ENCODE results near the gene SPTLC1. TPM values are rescaled to one million over a fixed set of nuclear protein-coding genes. Genes with fewer than 3 reads are reported as not detected.
"Not testable (repeated sequence)": the region's sequence is repeated elsewhere in the genome, so short reads cannot be mapped to it uniquely, and the experiment has no call there.

The SPTLC1 gene
- total and polyA plus RNA-seq, 10 of the 15 experiments (the other 5 are each of a cell fraction or from before 2014, with no cell fraction given), result 38.0 to 68.7 (median 52.8) TPM

DNA sequence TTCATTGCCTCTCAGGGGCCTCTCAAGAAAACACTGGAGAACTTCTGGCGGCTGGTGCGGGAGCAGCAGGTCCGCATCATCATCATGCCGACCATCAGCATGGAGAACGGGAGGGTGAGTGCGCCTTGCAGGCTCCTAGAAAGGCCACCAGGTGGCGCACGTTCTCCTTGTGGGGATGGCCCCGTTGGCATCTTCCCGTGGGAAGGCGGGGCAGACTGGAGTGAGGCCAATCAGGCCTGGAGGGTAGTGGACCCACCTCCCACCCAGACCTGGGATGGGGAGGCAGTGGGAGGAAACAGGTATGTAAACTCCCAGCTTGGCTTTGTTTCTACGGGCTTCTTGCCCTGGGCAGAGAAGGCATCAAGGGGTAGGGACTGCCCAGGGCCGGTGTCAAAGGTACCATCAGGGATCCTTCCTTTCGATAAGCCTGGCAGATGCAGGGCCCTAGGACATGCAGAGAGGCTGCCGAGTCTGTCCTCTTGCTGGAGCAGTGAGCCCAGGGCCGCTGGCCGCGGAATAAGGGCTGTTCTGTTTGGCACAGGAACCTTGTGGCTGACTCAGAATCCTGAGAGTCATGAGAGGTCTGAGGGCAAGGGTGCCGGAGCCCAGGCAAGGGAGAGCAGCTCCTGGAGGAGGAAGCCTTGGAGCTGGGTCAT, 18.9 kb upstream of the SPTLC1 start:
- no peaks in the 10 kb centered on the region for H4K20me1 ChIP-seq (ENCODE audit: control insufficient read depth, insufficient read depth)
- peak; percentile 90 for ATAC-seq
- H3K36me3 ChIP-seq (ENCODE audit: control insufficient read depth in 2 of 2, insufficient read depth in 2 of 2, low read length in 1 of 2), result no peaks in the 10 kb centered on the region
- intact Hi-C loops (cut with micrococcal nuclease; ENCODE audit: unreplicated experiment) (loop anchor here (2.0 kb wide), 1 partner anchor 501 kb away; no protein-coding TSS in a partner anchor), in situ Hi-C loops (cut with MboI) (no loop called here)
- H3K9ac ChIP-seq (ENCODE audit: control insufficient read depth, insufficient read depth, low read length), result no peak overlapping the region
- no peak for DNase-seq (ENCODE audit: low read depth, low spot score)
- CTCF ChIA-PET, result interaction anchor here (1.2 to 1.5 kb wide), 2 partner anchors 9 to 108 kb away, joined by 4 to 7 read pairs; no protein-coding TSS in a partner anchor
- BruUV-seq (replicated peaks), result no TSS peak
- no peaks in the 10 kb centered on the region; the same call in 2 of the 3 replicates for H3K9me3 ChIP-seq (replicated peaks; ENCODE audit: control insufficient read depth, insufficient read depth, low read length)
- no peaks in the 10 kb centered on the region for H3K27me3 ChIP-seq (replicated peaks in 1 of 2; ENCODE audit: control insufficient read depth in 2 of 2, insufficient read depth in 2 of 2, low read length in 1 of 2)
- peak; percentile 90 for FAIRE-seq
- H3K4me3 ChIP-seq, result no peak overlapping the region
- TF ChIP-seq, protein P1, sequence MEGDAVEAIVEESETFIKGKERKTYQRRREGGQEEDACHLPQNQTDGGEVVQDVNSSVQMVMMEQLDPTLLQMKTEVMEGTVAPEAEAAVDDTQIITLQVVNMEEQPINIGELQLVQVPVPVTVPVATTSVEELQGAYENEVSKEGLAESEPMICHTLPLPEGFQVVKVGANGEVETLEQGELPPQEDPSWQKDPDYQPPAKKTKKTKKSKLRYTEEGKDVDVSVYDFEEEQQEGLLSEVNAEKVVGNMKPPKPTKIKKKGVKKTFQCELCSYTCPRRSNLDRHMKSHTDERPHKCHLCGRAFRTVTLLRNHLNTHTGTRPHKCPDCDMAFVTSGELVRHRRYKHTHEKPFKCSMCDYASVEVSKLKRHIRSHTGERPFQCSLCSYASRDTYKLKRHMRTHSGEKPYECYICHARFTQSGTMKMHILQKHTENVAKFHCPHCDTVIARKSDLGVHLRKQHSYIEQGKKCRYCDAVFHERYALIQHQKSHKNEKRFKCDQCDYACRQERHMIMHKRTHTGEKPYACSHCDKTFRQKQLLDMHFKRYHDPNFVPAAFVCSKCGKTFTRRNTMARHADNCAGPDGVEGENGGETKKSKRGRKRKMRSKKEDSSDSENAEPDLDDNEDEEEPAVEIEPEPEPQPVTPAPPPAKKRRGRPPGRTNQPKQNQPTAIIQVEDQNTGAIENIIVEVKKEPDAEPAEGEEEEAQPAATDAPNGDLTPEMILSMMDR (IDR thresholded peaks at IDR 0.05 in 2 of 3, conservative IDR thresholded peaks at IDR 0.05 in 1 of 3; ENCODE audit: control insufficient read depth in 2 of 3, extremely low read depth in 1 of 3, insufficient read depth in 1 of 3, low read depth in 3 of 3, low read length in 3 of 3), result peak; percentile 87 to 97 (median 95)
- TF ChIP-seq RB1 (IDR thresholded peaks at IDR 0.05; ENCODE audit: borderline replicate concordance) (peak; percentile 47; the same call in 1 of the 2 replicates), YY1 (IDR thresholded peaks at IDR 0.05; ENCODE audit: low read depth, low read length) (peak; percentile 57; the same call in 1 of the 2 replicates), BHLHE40 (IDR thresholded peaks at IDR 0.05; ENCODE audit: borderline replicate concordance in 1 of 2, low read depth in 2 of 2, low read length in 1 of 2) (0 out of 4 replicates have a peak, but pooled peaks of 1 of the 2 experiments have one; percentile 18), SMC3 (IDR thresholded peaks at IDR 0.05; ENCODE audit: borderline replicate concordance, low read length) (peak; percentile 63), RAD21 (IDR thresholded peaks at IDR 0.05; ENCODE audit: insufficient read depth, low read depth, low read length) (peak; percentile 69), ATF7 (IDR thresholded peaks at IDR 0.05; ENCODE audit: low read depth) (no peak), IKZF1 (conservative IDR thresholded peaks at IDR 0.05) (0 out of 2 replicates have a peak, but pooled peaks have one; percentile 18), ZNF384 (IDR thresholded peaks at IDR 0.05; ENCODE audit: borderline replicate concordance, low read depth, low read length) (no peak), MTA3 (IDR thresholded peaks at IDR 0.05; ENCODE audit: borderline replicate concordance, low read length) (no peak)
- H3K27ac ChIP-seq (ENCODE audit: control insufficient read depth, insufficient read depth), result no peak overlapping the region
- WGBS (ENCODE audit: insufficient coverage, insufficient replicate concordance, low lambda C conversion rate, missing lambda C conversion rate), result 9% methylated on average over 19 of the region's 19 CpGs
- H3K79me2 ChIP-seq (ENCODE audit: control insufficient read depth, insufficient read depth, low read length), result no peaks in the 10 kb centered on the region
- SMC1A ChIA-PET (ENCODE audit: uncharacterized antibody, unreplicated experiment), result no interaction called here
- H3K4me1 ChIP-seq (ENCODE audit: control insufficient read depth, insufficient read depth, low read length), result no peaks in the 10 kb centered on the region
- peak overlapping the region; percentile 41; the same call in 1 of the 2 replicates for H3K4me2 ChIP-seq (ENCODE audit: control insufficient read depth, insufficient read depth)
- peak overlapping the region; percentile 3 for H2AFZ ChIP-seq (ENCODE audit: control insufficient read depth, low read depth, low read length)
- POLR2A ChIA-PET, result no interaction called here
- RAD21 ChIA-PET (ENCODE audit: unreplicated experiment), result interaction anchor here (1.3 kb wide), 1 partner anchor 309 kb away, joined by 3 read pairs; no protein-coding TSS in a partner anchor

GRCh38 chr9:92132913-92133312, 17.7 kb upstream of the SPTLC1 start:
- RAD21 ChIA-PET (ENCODE audit: unreplicated experiment); H3K4me2 ChIP-seq (ENCODE audit: control insufficient read depth, insufficient read depth); DNase-seq (ENCODE audit: low read depth, low spot score); H3K9ac ChIP-seq (ENCODE audit: control insufficient read depth, insufficient read depth, low read length); CTCF ChIA-PET; H3K9me3 ChIP-seq (replicated peaks; ENCODE audit: control insufficient read depth, insufficient read depth, low read length); ATAC-seq; H3K27ac ChIP-seq (ENCODE audit: control insufficient read depth, insufficient read depth); H4K20me1 ChIP-seq (ENCODE audit: control insufficient read depth, insufficient read depth); FAIRE-seq; in situ Hi-C loops (cut with MboI); intact Hi-C loops (cut with micrococcal nuclease; ENCODE audit: unreplicated experiment); H3K36me3 ChIP-seq (ENCODE audit: control insufficient read depth in 2 of 2, insufficient read depth in 2 of 2, low read length in 1 of 2); H3K79me2 ChIP-seq (ENCODE audit: control insufficient read depth, insufficient read depth, low read length); H3K4me3 ChIP-seq; H3K4me1 ChIP-seq (ENCODE audit: control insufficient read depth, insufficient read depth, low read length); H2AFZ ChIP-seq (ENCODE audit: control insufficient read depth, low read depth, low read length); BruUV-seq (replicated peaks); H3K27me3 ChIP-seq (replicated peaks in 1 of 2; ENCODE audit: control insufficient read depth in 2 of 2, insufficient read depth in 2 of 2, low read length in 1 of 2): not testable (repeated sequence)
- WGBS (ENCODE audit: insufficient coverage, insufficient replicate concordance, low lambda C conversion rate, missing lambda C conversion rate), result 89% methylated on average over 1 of the region's 1 CpG
- ChIA-PET SMC1A (ENCODE audit: uncharacterized antibody, unreplicated experiment) (interaction anchor here (1.1 kb wide), 1 partner anchor 113 kb away, joined by 3 read pairs; no protein-coding TSS in a partner anchor), POLR2A (interaction anchor here (0.6 kb wide), 1 partner anchor 120 kb away, joined by 5 read pairs; no protein-coding TSS in a partner anchor)

Measured in GM12878 (cell line).